Activated CD8-positive, alpha-beta memory T cell treated with anti-CD3 and anti-CD28 coated beads for 24 hours (primary cell): Measurements from ENCODE around the gene ZNF770.
A peak's percentile ranks its signal among the peaks of the same experiment; 100 is the strongest.

ENCODE experiments used
- DNase-seq: peaks from one replicate; pipeline ENCODE4 v3.0.0-alpha.2; 2020

Gene ZNF770, protein sequence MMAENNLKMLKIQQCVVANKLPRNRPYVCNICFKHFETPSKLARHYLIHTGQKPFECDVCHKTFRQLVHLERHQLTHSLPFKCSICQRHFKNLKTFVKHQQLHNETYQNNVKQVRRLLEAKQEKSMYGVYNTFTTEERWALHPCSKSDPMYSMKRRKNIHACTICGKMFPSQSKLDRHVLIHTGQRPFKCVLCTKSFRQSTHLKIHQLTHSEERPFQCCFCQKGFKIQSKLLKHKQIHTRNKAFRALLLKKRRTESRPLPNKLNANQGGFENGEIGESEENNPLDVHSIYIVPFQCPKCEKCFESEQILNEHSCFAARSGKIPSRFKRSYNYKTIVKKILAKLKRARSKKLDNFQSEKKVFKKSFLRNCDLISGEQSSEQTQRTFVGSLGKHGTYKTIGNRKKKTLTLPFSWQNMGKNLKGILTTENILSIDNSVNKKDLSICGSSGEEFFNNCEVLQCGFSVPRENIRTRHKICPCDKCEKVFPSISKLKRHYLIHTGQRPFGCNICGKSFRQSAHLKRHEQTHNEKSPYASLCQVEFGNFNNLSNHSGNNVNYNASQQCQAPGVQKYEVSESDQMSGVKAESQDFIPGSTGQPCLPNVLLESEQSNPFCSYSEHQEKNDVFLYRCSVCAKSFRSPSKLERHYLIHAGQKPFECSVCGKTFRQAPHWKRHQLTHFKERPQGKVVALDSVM

DNA sequence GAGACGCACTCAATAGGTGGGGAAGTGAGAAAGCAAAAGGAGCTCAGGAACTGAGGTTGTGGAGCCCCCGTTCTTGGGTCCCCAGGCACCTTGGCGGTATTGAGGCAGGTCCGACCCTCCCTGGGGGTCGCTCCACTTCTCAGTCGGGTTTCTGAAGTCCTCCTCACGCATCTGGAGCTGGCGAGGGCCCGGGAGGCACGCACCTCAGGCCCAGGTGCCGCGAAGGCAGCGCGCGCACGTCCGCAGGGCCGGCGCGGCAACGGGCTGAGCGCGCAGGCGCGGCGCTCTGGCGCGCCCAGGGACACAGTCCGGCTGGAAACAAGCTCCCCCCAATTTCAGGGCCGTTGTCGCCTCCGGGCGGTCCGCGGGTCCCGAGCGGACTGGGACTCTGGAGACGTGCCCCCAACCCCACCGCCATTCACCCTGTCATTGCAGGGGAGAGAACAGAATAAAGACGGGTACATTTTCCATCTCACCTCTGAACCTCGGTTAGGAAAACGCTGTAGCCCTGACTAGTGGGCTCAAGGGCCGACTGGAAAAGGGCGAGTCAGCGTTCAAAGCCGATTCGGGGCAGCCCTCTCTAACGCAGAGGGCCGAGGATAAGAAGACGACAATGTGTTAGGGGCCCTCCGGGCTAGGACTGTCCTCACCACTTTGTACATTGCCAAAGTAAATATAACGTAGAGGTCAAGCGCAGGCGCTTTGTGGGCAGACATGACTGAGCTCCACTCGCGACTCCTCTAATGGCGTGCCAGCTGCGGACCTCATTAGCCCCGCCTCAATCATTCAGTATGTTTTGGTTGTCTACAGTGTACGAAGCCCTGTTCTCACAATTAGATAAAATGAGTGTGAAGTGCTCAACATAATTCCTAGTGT is at the start of gene ZNF770:
Gene ZNF770 (minus strand): TSS at position 261 of the 876 bp plus-strand sequence. CDS start 4,853 bp downstream, outside the sequence.
- peak; percentile 97 for DNase-seq

DNA sequence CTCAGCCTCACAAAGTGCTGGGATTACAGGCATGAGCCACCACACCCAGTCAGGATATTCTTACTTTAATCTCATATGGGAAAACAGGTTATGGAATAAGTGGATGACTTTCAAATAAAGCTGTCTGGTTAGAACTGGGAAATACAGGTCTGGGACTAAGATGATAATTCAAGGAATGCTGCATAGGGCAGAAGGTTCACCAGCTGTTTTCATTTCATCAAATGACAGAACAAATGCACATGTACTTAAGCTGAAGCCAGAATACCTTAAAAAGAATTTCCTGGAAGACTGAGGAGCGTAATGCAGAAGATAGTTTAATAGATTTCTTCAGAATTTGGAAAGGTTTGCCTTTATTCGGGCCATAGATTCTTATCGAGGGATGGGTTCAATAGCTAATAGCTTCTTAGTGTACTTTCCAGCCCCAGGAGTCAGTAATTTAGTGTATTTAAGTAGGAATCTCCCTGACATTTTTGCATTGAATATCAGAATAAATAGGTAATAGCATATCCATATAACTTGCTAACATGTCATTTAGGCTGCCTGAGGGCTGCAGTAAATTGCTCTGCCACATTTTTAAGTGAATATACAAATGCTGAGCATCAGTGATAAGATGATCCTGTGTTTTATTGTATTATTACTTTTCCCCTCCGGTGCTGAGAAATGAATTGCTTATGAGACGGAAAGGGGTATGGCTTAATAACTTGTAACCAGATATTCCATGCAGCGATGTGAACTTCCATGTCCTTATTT is 40.3 kb upstream of the ZNF770 start:
- no peak for DNase-seq

DNA sequence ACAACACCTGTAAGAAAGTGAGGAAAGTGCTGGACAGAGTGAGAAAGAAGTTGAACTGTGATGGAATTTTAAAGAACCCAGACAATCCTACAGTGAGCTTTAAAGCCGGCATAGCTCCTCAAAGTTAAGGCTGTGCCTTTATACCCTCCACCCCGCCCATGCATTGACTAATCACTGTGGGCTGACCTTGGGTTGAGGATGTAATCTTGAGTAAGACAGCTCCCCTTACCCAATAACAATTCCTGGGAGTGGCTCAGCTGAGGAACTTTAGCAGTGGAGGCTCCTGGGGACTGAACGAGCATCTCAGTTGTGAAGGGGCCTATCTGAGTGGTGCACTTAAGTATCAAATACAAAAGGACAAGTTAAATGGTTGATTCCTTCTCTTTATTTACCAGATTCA is 35.7 kb upstream of the ZNF770 start:
- DNase-seq: no peak

DNA sequence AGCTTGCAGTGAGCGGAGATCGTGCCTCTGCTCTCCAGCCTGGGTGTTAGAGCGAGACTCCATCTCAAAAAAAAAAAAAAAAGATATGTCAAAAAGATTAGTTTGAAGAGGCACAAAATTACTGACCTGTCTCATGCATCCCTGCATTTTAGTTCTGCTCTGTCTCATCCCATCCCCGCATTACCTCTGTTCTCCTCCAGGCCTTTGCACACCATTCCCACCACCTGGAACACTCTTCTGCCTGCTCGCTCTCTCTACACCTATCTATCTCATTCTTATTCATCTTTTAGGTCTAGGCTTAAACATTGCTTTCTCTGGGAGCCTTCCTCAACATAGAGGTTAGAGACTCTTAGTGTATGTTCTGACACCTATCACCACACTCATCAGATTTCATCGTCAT is 32.9 kb upstream of the ZNF770 start:
- DNase-seq: no peak

DNA sequence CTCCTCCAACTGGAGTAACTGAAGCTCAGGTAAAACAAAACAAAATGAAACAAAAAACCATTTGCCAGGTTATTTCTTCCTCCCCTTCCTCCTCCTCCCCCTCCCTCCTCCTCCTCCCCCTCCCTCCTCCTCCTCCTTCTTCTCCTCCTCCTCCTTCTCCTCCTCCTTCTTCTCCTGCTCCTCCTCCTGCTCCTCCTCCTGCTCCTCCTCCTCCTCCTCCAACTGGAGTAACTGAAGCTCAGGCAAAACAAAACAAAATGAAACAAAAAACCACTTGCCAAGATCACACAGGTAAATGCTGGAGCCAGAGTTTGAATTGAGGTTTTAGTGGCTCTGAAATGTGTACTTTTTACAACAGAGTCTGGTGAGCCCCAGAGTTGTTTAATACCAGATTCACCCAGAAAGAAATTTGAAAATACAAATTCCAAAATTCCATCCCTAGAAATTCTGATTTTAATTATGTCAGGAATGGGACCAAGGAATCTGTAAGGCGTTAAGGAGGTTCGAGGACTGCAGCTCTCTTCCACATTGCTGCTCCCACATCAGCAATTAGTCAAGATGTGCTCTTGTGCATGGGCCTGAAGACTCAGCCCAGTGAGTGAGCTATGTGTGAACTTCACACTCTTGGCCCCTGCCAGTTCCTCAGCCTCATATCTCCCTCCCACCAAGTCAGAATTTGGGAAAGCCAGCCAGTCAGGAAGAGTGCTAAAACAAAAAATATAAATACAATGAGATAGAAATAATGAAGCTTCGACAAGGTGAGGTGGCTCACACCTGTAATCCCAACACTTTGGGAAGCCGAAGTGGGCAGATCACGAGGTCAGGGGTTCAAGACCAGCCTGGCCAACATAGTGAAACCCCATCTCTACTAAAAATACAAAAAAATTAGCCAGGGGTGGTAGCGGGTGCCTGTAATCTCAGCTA is 31.6 kb upstream of the ZNF770 start:
- DNase-seq: no peak

DNA sequence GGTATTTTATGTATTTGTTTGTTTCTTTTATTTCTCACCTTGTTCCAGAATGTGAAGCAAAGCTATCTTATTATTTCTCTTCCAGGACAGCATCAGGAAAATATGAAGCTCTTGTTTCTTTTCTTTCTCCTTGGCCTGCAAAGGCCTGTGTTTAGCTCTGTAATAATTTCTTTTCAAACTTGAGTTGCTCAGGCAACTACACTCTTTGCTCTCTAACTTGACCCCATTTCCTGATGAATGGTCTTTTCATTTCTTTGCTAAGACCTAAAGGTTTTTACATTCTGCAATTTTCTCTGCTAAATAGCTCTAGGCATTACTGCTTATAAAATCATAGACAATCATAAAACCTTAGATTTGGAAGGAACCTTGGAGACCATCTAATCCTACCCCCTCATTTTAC is 26.2 kb upstream of the ZNF770 start:
- no peak for DNase-seq

DNA sequence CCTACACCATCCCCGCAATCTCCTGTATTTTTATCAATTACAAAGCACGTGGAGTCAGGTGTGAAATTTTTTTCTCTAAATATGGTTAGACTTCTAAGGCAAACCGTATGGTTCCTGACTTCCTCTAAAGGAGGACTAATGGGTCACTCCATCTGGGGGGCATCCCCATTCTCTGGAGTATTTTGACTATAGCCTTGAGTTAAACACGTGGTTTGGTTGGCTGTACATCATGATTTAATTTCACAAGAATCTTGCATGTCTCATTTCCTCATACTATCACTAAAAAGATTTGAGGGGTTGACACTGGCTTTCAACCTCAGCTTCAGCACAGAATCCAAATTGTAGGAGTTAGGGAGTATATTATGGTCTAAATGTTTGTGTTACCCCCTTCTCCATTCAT is 25.3 kb upstream of the ZNF770 start:
- no peak for DNase-seq

DNA sequence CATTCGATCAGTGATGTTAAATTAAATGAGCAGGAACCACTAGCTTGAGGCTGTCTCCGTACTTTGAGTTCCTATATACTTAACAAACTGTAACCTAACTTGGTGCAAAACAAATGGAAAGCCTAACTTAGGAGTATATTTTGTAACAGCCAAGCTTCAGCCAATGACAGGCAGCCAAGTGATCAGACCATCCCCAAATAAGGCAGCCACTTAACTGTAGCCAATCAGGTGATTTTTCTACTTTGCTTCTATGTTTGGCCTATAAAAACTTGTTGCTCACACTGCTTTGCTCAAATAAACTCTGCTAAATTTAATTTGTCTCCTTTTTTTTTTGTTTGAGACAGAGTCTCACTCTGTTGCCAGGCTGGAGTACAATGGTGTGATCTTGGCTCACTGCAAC is 19.3 kb upstream of the ZNF770 start:
- DNase-seq: no peak

DNA sequence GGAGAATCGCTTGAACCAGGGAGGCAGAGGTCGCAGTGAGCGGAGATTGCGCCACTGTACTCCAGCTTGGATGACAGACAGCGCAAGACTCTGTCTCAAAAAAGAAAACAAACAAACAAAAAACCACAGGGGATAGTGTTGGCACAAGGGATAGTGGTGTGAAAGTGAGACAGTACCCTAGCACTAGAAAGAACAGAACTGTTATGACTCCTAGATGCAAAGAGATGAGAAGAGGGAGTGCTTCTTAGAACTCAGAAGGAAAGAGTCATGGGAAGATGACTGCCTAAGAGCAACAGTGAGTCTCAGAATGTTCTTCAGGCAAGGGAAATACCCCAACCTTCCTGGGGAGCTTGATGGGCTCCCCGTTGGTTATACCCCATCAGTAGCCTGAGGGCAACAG is 17.8 kb upstream of the ZNF770 start:
- no peak for DNase-seq

DNA sequence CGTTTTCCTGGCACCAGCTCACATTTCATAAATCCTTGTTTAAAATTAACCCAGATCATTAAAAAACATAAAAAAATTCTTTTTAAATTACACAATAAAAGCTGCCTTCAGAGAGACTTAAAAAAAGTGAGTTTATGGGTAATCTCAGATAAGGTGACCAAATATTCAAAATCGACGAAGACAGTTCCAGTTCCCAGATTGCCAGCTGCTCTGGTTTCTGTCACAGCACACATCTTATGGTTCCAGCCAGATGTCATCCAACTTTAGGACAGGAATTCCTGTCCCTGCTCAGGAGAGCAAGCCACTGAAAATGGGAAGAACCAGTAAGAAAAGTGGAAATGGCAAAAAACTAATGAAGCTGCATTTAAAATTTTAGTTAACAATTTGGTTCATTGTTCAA is 15.8 kb upstream of the ZNF770 start:
- no peak for DNase-seq

DNA sequence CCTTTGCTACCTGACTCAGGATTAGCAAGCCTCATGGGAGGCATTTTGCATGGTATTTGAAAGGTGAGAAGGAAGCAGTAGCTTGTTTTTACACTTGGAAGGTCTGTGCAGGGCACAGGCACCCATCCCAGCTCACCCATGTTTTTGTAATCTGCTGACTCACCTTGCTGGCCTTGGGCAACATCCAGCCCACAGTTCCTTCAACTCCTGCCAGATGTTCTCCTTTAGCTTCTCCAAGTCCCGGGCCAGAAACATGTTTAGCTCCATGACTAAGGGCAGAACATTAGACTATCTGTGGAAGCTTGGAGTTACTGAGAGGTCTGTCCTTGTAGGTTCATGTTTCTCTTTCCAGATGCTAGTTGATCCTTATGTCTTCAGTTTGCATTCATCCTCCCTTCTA is 12.4 kb upstream of the ZNF770 start:
- DNase-seq: no peak

DNA sequence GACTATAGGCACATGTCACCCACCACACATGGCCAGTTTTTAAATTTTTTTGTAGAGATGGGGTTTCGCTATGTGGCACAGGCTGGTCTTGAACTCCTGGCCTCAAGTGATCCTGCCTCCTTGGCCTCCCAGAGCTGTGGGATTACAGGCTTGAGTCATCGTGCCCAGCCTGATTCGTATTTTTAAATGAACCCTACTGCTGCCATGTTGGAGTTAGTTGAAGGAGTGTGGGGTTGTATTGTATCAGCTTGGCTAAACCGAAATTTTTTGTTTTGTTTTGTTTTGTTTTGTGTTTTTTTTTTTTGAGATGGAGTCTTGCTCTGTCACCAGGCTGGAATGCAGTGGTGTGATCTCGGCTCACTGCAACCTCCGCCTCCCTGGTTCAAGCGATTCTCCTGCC is 11.8 kb upstream of the ZNF770 start:
- no peak for DNase-seq

DNA sequence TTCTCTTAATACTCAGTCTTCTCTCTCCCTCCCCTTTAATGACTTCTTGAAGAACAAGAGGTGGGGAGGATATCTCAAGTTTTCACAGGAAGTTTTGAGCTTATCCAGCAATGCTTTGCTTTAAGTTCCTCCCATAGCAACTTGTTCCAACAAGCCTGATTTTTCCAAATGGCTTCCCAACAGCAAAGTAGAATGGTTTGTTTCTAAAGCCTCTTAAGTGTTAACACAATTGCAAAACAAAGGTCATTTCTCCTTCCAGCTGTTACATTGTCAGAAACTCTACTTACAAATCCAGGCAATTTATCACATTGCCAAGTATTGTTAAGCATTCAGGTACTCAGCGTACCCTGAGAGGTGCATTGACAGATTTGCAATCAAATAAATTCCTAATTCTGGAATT is 6.8 kb upstream of the ZNF770 start:
- DNase-seq: no peak

DNA sequence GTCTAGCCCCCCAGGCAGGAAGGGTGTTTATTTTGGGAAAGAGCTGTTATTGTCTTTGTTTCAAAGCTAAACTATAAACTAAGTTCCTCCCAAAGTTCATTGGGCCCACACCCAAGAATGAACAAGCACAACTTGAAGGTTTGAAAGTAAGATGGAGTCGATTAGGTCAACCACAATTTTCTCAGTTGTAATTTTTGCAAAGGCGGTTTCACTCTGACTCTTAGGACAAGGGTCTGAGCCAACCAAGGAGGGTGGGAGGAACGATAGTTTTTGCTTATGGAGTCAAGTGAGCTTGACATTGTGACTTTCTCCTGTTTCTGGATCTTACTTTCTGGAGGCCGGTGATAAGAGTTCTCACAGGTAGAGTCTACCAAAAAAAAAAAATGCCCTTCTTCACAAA is 5.8 kb upstream of the ZNF770 start:
- DNase-seq: no peak

DNA sequence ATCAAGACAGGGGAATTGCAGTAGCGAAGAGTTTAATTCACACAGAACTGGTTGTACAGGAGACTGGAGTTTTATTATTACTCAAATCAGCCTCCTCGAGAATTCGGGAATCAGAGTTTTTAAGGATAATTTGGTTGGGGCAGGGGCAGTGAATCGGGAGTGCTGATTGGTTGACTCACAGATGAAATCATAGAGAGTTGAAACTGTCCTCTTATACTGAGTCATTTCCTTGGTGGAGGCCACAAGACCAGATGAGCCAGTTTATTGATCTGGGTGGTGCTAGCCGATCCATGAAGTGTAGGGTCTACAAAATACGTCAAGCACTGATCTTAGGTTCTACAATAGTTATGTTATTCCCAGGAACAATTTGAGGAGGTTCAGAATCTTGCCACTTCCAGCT is 5.3 kb upstream of the ZNF770 start:
- no peak for DNase-seq

DNA sequence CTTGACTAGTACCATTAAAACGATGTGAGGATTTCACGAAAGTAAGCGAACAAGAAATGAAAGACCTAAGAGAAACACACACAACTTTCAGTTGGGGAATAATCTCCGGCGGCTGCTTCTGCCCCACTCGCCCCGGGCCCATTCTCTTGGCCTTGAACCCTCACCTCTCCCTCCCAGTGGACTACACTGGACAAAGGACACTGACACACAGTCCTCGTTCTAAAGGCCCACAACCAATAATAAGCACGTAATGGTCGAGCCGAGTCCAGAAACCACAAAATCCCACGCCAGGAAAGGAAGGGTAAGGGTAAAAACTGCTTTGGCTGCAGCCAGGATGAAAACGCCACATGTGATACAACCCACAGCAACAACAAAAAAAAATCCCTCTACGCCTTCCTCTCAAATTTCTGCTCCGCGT is 469 bp downstream of the ZNF770 start:
- no peak for DNase-seq

DNA sequence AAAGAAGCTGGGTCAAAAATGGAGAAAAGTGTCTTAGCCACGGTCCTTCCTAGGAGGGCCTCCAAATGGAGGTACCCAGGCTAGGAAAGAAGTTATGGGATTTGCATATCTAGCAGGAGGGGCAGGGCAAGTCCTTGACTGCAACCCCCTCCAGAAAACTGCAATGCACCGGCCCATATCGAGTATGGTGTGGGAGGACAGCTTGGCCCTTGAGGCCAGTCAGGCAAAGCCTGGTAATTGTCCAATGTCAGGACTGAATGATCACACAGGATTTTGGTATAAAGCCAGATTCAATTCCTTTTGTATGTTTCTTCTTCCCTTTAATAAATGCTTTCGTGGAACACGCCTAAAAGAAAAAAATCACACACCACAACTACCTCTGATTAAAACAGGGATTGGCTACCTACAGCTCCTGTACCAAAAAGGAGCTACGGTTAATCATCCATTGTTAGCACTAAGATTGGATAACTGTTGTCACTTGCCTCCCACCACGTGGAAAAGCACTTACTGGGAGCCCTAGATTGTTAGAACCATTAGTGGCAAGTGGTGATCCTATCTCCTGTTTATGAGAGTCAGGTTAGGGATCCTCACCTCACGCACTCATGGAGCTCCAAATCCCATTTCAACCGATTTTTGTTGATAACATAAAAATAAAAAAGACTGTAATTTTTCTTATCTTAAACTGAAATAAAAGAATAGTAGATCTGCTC is 1.2 kb downstream of the ZNF770 start:
- DNase-seq: no peak

DNA sequence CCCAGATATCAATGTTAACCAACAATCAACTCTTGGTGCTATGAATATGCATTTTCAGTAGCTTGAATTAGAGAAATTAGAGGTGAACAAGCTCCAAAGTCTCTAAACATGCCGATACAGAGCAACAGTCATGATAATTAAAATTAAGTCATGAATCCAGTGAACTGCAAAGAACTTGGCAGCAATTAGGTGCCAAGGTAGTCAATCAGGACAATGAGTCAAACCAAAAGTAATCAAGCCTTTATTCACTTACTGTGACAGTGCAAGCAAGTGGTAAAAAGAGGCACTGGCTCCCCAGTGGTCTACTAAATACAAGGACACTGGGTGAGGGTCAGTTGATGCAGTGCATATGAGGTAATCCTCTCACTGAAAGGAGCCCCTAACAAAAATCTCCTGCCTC is 1.8 kb downstream of the ZNF770 start:
- DNase-seq: no peak

DNA sequence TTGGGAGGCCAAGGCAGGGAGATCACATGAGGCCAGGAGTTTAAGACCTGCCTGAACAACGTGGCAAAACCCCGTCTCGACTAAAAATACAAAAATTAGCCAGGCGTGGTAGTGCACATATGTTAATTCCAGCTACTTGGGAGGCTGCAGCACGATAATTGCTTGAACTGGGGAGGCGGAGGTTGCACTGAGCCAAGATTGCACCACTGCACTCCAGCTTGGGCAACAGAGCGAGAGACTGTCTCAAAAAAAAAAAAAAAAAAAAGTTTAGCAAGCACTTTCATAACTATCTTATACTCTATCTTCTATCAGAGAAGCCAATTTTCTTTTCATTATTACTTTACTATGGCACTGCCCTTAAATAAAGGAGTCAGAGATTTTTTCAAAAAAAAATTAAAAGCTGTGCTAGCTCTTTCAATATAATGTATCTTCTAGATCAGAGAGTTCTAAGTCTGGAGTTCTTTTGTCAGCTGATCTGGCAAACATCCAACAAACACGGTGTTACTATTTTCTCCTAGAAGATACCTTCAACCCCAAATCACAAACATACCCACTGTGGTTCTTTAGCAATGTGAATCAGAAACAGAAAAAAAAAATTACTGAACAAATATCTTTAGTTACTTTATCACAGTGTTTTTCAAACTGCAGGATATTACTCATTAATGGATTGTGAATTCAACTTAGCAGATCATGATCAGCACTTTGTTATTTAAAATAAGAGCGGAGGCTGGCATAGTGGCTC is 3.0 kb downstream of the ZNF770 start:
- DNase-seq: no peak

DNA sequence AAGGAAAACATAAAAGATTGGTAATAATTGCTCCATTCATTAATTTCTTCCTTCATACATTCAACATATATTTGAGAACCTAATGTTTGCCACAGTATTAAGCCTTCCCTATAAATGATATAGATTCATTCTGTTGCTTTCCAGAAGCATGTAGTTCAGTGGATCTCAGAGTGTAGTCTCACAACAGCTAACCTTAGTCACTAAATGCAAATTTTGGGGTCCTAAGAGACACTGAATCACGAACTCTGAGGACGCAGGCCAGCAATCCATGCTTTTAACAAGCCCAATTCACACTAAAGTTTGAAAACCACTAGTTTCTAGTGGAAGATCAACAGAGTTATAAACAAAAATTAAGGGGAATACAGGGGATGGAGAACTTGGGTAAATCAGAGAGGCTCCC is 11.3 kb downstream of the ZNF770 start:
- DNase-seq: no peak
